C4-2B (cell line): ENCODE results near the gene MOB3C.

ENCODE experiments used
- H3K27ac ChIP-seq: fragments of 450-650 bp; 2 replicates; pipeline ENCODE4 v1.5.1; 2017
- ZFX ChIP-seq: fragments of 450-650 bp; IDR thresholded peaks from 2 replicates; pipeline ENCODE4 v1.6.1; 2017
- TF ChIP-seq, protein P1 (sequence below): fragments of 450-650 bp; conservative IDR thresholded peaks from 2 replicates; pipeline ENCODE4 v1.5.1; 2017; ENCODE audit warnings: mild to moderate bottlenecking

Gene MOB3C

DNA sequence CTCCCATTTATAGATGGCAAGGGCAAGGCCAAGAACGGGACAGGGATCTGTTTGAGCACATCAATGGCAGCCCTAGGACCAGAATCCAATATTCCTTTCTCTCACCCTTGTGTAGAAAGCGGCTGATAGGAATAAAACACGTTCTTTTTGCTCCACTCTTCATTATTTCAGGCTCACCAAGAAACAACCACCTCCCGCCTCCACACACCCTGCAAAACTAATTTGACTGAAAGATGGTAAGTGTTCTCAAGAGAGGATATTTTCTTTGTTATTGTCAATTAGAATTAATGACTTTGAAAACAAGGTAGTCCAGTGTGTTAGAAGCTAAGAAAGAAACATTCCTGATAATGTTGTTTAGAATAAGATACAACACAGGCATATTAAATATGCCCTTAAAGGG lies 53.3 kb downstream of the MOB3C start:
- no peak for TF ChIP-seq ZFX
- TF ChIP-seq, protein P1, sequence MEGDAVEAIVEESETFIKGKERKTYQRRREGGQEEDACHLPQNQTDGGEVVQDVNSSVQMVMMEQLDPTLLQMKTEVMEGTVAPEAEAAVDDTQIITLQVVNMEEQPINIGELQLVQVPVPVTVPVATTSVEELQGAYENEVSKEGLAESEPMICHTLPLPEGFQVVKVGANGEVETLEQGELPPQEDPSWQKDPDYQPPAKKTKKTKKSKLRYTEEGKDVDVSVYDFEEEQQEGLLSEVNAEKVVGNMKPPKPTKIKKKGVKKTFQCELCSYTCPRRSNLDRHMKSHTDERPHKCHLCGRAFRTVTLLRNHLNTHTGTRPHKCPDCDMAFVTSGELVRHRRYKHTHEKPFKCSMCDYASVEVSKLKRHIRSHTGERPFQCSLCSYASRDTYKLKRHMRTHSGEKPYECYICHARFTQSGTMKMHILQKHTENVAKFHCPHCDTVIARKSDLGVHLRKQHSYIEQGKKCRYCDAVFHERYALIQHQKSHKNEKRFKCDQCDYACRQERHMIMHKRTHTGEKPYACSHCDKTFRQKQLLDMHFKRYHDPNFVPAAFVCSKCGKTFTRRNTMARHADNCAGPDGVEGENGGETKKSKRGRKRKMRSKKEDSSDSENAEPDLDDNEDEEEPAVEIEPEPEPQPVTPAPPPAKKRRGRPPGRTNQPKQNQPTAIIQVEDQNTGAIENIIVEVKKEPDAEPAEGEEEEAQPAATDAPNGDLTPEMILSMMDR: no peak

DNA sequence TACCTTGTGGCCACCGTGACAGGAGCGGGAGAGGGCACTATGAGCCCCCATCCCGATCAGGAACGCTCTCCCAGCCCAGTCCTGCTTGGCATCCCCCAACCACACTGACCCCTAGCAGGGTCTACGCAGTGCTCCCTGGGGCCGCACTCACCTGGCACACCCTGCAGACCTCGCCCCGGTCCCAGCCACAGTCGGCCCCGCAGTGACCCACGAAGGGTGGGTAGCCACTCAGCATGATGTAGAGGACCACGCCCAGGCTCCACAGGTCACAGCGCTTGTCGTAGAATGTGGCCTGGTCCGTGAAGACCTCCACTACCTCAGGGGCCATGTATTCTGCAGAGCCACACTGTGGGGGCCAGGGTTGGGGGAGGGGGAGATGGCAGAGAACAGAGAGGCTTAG lies 54.1 kb downstream of the MOB3C start:
- no peak overlapping the region for H3K27ac ChIP-seq
- TF ChIP-seq ZFX: no peak
- TF ChIP-seq, protein P1: no peak

More for the DNA sequence above, 53.3 kb downstream of the MOB3C start:
- H3K27ac ChIP-seq: no peak overlapping the region

DNA sequence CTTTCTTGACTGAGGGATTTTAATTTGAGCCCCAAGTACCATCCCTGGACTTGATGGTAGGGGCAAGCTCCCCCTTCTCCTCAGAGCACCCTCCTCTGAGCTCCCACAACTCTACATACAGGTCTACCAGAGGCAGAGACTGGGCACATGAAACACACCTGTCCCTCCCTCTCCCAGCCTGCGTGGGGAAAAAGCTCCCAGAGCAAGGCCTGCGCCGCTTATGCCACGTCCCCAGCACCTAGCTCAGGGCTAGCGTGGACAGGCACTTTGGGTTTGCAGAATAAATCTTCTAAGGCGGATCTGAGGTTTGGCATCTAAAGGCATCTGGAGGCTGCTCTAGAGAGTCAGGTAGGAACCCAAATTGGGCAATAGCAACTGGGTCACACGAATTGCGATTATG lies 57.6 kb downstream of the MOB3C start:
- H3K27ac ChIP-seq: no peak overlapping the region
- TF ChIP-seq, protein P1: no peak
- no peak for TF ChIP-seq ZFX

DNA sequence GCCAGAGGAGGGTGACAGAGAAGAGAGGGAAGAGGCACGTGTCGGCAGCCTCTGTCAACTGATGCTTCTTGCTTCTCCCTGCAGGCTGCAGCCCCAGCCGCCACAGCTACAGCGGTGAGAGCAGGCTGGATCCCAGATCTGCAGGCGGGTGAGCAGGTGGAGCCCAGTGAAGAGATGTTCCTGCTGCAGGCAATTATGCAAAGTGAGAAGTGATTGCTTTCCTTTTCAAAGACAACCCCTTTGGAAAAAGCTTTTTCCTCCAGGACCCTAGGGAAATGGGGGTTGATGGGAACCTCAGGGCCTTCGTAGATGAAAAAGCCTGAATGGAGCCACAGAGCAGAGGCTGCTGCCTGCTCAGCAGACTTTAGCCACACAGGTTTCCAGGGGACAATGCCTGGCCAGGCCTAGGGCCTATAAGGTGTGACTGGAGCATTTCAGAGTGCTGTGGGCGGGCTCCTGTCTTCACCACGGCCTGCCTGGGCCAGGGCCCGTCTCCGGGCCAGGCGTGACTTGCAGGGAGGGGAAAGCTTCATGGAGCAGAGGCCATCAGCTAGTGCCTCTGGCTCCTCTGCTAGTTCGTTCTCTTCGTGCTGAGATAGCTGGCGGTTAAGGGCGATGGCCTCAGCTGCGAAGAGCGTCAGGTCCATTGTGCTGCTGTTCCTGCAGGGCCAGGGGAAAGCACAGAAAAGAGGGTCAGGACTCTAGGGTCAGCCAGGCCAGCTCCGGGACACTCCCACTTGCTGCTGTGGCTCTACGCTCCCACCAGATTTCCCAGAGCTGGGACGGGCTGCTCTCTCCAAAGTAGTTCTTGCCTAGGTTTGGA lies 58.3 kb downstream of the MOB3C start:
- H3K27ac ChIP-seq: no peak overlapping the region
- no peak for TF ChIP-seq ZFX
- TF ChIP-seq, protein P1: no peak
